Dermis blood vessel endothelial cell (primary cell): ENCODE results near the gene GFRA4. TPM values are rescaled to one million over a fixed set of nuclear protein-coding genes. Genes with fewer than 3 reads are reported as not detected.

Experiments used
- DNase-seq: peaks from one replicate; pipeline ENCODE4 v3.0.0; 2010
- total RNA-seq: library from RNA; depleted of rRNA; stranded (reverse); fragments of >200 nt; gene quantifications from 2 replicates; pipeline ENCODE4 v1.2.3, GENCODE V29; 2014

GFRA4 gene, protein sequence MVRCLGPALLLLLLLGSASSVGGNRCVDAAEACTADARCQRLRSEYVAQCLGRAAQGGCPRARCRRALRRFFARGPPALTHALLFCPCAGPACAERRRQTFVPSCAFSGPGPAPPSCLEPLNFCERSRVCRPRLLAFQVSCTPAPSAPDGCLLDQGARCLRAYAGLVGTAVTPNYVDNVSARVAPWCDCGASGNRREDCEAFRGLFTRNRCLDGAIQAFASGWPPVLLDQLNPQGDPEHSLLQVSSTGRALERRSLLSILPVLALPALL
- total RNA-seq = not detected in 2 replicates

DNA sequence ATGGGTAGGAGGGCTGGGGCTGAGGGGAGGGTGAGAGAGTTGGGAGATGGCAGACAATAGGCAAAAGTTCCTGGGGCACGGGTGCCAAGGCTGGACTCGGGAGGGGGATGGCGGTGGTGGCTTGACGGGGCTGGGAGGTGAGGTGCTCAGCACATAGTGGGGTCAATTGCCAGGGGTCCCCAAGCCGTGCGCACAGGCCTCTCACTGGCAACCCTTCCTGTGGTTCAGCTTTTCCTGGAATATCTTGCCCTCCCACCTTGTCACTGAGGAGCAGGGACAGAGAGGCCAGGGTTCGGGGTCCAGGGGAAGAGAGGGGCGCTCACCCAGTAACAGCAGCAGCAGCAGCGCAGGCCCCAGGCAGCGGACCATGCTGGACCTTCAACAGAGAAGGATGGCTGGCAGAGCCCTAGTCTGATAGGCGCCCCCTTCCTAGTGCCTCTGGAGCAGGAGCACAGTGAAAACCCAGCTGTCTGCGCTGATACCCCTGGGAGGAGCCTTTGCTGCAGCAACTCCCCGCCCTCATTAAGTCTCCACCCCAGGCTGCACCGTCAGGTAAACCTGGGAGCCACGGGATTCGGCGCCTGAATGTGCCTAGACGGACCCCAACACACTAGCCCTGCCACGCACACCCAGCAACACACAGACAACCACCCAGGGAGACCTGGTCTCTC lies at the start of gene GFRA4:
TSS of gene GFRA4 (minus strand) at position 369 of the 671 bp plus-strand sequence. CDS start at position 369, 0 bp downstream.
- no peak for DNase-seq

DNA sequence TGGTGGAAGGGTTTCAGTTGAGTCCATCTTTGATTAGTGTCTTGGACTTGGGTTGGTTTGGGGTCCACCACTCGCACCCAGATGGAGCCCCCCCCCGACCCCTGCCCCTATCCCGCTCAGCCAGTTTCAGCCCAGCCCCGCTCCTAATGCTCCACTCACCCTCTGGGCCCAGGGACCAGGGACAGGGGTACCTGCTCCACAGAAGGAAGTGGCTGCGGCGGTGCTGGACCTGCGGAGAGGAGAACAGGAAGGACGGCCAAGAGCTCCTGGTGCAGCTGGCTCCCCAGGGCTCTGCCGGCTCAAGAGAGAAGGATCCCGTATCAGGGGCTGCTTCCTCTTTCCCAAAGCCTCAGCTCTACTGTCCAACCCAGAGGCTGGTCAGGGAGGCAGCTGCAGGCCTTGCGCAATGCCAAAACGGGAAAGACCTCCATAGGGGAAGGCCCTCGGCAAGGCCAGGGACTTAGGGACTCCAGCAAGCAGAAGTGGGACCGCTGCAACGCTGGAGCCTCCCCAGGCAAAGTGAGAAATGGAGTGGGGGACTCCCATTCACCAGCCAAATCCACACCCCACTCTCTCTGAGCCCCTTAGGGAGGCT lies 49.2 kb upstream of the GFRA4 start, which contains the start of gene SIGLEC1:
TSS of gene SIGLEC1 (minus strand) at position 322 of the 595 bp plus-strand sequence. CDS start 5,472 bp downstream, outside the sequence.
- DNase-seq = no peak

DNA sequence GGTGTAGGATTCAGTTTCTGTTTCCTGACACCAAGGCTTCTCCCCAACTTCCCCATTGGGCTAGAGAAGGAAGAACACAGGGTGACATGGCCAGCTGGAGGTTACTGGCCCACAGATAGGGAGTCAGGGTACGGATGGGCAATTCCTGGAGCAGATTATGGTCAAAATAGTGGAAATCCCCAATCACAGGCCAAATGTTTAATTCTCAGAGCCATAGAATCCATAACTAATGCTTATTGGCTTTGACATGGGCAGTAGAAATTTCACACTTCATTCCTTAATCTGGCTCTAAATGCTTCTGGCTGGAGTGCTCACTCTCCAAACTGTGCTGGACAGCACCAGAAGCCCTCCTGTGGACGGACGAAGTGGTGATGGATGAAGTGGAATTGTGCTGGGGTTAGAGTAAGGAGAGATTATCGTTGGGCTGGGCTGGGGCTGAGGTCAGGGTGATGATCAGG lies 48.3 kb upstream of the GFRA4 start:
- no peak for DNase-seq

DNA sequence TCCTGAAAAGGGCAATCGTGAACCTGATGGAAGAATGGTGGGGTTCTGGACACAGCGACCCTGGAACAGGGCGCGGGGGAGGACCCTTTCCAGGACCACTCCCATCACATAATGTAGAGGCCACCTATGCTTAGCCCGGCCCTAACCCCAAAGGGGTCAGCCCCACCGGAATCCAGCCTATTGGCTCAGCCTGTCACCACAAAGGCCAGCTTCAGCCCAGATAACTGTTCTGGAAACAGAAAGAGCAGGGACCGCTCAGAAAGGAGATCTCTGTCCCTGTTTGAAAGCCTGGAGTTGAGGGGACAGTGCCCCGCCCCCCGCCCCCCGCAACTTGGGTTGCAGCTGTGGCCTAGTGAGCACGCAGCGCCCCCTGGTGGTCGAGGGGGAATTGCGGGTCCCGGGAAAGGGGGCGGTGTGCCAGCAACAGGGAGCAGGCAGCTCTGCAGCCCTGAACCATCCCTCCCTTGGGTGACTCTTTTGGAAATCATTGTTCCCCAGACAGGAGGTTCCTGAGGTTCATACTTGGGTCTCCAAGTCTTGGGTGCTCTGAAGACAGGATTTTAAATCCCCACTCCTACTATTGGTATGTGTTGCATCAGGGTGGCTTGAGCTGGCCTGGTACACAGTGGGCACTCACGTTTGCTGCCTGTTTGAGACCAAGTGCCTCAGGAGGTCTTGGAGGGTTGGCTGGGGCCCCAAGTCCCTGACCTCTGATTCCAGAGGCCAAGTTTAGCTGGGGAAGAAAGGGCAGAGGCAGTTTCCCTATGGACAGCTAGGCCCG lies 47.7 kb upstream of the GFRA4 start:
- peak; percentile 75 for DNase-seq

DNA sequence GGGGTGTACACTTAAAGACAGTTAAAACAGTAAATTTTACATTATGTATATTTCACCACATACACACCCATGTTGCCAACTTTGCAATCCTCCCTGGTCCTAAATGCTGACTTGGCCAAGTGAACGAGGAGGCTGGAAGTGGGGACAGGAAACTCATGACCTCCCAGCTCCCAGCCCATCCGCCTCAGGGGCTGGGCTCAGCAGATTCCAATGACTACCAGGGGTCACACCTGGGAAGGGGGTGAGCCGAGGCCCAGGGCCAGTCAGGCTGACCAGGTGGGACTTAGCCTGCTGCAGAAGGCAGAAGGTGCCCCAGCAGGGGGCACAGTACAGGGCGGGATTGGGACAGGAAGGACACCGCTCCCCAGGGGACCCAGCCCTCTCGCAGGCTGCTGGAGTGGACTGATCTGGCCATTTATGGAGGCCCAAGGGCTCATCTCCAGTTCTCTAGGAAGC lies 46.8 kb upstream of the GFRA4 start:
- no peak for DNase-seq

DNA sequence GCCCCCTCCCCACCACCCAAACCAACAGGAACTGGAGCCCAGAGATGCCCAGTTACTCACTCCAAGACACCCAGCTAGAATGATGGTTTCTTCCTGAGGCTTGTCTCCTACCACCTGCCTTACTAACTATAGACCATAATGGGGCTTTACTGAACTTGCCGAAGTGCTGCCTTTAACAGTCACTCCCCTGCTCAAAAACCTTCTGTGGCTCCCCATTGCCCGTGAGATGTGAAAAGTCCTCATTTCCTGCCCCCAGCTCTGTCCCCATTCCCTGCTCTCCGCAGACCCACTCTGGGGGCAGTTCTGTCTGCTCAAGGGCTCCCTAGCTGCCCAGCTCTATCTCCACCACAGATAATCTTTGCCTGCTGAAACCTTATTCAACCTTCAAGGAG lies 44.3 kb upstream of the GFRA4 start:
- no peak for DNase-seq

DNA sequence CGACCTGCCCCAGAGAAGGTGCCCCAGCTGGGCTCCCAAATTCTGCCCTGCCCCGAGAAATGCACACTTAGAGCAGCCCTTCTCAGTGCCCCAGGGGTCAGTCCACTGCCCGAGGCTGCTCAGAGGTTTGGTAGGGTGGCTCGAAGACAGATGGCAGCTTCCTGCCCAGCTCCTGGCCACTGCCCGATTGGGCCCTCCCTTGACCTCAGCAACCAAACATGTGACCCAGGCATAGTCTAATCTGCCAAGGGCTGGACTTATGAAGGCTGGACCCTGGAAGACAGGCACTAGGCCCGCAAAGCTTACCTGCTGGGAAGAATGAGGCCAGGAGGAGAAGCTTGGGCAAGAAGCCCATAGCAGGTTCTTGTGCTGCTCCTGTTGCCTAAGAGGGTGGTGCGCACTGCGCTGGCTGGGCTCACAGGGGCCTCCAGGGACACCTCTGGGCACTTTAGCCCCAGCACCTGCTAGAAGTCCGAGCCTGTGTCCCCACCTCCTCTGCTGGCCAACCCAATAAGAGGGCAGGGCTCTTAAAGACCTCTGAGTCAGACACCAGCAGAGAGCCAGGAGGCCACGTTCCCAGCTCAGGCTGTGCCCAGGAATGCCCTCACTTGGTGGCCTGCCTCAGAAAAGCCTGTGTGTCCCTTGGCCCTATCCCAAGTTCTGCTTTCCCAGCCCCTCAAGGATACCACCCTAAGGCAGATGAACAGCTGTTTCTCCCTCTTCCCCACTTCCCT lies 43.7 kb upstream of the GFRA4 start:
- DNase-seq = no peak

DNA sequence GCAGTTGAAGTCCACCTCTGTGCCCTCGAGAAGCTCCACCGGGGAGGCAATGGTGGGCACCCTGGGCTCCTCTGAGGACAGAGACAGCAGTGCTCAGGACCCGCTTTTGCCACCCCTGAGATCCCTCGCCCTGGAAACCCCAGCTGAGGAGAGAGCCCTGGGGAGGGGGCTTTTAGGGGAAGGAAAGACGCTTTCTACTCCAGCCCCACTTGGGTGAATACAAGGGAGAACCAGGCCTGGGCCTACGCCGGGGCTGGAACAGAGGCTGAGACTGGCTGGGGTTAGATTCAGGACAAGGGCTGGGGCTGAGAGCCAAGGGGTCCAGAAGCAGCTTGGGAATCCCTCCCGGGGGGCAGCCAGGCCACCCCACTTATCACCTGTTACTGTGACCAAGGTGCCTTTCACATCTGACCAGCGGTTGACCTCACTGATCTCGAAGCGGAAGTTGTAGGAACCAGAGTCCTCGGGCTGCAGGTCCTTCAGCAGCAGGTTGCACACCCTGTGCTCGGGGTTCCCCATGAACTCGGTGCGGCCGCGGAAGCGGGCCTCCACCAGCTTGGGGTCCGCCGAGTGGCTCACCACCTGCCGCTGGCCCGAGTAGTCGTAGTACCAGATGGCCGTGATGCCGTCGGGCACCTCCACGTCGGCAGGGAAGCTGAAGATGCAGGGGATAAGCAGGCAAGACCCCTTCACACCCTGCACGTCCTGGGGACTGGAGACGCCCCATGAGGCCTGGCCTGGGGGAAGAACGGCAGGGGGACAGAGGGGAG lies 43.0 kb upstream of the GFRA4 start:
- DNase-seq = no peak

DNA sequence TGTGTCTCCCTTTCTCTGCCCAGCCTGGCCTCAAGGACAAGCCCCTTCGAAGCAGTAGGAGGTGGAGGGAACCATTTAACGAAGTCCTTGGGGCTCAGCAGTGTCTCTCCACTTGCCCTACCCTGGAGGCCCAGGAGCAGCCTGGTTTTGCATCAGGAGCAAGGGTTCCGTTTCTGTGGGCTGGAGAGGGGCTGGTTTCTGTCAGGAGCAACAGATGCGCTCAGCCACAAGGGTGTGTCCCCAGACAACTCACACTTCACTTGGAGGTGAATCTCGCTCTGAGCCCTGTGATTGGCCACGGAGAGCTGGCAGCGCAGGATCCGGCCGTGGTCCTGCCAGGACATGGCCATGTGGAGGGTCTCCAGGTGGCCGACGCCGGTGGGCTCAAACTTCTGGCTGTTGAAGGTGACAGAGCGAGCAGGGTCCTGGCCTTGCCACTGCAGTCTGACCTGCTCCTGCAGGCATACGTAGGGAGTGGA lies 42.3 kb upstream of the GFRA4 start:
- DNase-seq = no peak

DNA sequence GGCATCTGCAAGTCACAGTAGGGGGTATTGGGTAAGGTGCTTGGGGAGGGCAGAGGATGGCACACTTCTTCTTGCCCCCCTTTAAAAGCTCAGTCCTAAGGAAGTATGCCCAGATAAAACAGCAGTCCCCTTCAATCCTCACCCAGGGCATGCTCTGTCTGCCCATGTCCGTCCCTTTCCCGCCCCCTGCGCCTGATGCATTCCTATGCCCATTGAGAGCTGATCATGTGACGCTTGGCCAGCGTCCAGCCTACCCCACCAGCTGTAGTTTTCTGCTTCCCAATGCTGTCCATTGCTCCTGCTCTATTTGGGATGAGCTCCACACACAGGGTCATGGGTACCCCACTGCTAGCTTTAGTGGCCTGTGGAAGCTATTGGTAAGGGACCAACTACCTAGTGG lies 40.9 kb upstream of the GFRA4 start:
- DNase-seq = no peak

DNA sequence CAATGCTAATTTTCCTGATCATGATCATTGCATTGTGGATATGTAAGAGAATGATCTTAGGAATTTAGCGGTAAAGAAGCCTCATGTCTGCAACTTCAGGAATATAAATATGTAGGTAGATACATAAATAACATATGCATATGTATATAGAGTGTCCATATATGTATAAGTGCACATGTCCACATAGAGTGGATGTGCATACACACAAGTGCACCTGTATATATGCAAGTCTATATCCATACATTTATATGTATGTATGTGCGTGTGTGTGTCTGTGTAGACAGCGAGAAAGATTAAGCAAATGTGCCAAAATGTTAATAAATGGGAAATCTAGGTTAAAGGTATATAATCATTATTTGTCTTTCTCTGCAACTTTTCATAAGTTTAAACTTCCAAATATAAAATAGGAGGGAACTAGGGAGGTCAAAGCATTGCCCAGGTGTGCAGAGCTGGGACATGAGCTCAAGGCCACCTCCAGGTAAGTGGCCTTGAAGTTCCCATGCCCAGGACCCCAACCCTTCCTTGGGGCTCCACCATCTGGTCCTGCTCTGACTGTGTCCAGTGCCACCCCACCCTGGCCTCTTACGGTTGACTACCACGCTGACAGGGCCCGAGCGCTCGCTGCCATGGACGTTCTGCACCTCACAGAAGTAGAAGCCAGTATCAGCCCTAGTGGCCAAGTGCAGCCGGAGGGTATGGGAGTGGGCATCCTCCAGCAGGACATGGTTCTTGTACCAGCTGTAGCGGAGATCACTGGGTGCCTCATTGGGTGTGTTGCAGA lies 39.6 kb upstream of the GFRA4 start:
- DNase-seq = no peak

DNA sequence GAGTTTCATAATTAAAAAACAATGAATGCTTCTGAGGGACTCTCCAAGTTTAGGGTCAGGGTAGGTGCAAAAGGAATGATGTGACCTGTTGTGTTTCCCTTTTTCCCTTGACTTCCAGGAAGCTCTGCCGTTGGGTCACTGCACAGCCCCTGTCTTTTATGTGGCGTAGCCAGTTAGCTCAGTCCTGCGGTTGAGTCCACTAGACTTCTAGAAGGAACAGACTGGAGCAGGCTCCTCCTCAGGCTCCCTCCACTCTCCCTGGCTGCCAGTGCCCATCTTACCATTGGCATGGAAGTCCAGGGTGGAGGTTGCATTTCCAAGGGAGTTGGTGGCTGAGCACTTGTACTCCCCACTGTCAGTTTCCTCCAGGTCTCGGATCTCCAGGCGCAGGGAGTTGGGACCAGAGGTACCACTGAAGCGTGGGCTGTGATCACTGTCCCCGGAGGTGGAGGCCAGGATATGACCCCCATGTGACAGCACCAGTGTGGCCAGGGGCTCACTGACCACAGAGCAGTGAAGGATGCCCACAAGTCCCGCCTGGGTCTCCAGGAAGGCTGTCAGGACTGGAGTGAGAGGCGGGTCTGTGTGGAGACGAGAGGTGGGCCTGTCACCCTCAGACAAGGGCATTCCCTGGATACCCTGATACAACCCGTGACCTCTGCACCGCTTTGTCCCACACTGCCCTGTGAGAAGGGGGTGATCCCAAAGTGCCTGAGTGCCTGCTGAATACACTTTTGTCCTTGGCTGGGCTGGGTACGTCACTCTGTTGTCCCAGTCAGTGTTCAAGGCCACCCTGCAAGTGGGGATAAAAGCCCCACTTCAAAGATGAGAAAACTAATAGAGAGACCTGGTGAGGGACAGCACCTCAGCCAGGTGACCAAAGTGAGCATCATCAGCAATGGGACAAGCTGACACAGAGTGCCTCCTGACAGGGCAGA lies 38.1 kb upstream of the GFRA4 start:
- no peak for DNase-seq

DNA sequence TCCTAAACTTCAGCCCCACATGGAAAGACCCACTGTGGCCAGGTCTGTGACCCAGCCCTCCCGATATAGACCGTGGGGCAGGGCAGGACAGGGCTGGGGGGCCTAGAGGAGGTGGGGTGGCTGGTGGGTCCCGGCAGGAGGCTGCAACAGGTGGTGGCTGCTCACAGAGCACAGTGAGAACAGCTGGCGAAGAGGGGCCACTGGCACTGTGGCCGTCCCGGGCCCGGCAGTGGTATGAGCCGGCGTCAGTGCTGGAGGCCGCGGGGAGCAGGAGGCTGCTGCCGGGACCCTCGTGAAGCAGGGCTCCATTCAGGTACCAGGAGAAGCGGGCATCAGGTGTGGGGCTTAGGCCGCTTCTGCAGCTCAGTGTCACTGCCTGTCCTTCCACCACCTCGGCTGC lies 35.8 kb upstream of the GFRA4 start:
- DNase-seq = no peak

DNA sequence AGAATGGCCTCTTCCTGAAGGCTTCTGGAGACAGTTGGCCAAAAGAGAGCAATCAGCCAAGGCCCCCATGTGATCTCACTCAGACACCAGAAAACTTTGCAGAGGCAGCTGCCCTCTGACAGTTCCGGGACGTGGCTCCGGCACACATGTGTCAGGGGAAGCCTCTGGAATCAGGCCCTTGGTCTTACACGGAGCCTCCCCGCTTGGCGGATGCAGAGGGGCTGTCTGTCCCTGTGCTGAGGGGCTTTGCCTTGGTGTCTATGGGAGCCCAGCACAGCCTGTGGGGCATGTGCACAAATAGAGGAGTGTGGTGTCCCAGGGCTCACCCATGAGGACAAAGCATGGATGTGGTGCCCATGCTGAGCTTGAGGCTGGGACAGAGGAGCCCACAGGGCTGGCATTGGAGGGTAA lies 35.4 kb upstream of the GFRA4 start:
- no peak for DNase-seq

DNA sequence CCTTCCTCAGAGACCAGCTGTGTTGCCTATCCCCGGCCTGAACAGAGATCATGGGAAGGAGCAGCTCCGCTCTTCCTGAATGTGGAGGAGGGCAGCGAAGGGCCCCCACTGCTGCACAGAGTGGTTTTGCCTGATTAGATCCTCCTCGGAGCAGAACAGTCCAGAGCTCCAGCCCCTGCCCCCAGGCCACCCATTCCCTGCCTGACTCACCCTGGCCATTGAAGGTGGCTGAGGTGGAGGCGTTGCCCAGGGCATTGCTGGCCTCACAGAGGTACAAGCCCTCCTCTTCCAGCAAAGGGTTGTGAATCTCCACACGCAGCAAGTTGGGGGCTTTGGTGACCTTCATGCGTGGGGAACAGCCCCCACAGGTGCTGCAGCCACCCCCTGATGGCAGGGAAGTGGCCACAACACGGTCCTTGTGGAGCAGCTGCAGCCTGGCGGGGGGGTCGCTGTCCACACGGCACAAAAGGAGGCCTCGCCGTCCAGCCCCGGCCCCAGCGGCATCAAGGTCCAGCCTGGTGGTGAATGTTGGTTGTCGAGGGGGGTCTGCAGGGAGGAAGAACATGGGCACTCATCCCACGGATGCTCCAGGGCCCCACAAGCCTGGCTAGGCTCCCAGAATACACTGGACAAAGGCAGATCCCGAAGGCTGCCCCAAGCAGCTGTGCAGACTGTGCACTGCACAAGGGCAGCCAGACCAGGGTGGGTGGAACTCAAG lies 34.5 kb upstream of the GFRA4 start:
- DNase-seq = no peak

DNA sequence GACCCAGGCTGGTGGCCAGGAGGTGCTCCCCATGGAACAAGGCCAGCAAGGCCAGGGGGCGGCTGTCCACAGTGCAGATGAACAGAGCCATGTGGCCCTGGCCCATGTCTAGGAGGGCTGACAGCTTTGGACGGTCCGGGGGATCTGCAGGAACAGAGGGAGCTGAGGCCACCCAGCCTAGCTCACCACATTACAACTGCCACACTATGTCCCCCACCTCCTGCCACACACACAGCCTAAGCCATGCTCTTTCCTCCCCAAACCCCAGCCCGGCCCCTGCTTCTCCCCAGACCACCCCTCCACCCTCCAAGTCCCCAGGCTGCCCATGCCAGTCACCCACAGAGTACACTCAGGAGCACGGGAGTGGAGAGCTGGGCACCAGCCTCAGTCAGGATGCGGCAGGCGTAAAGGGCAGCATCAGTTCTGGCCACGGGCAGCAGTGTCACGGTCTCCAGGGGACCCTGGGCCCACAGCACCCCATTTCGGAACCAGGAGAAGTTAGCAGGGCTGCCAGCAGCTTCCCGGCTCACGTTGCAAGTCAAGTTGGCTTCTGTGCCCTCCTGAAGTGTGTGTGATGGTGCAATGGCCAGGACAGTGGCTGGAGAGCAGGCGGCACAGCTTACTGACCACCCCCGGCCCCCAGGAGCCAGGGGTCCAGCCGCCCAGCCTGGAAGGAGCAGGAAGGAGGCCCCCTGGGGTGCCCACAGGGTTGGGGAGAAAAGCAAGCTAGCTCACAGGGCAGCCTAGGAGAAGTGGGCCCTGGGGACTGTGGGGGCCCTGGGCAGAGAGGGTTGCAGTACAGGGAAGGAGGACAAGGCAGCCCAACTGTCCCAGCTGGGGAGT lies 33.8 kb upstream of the GFRA4 start:
- no peak for DNase-seq

DNA sequence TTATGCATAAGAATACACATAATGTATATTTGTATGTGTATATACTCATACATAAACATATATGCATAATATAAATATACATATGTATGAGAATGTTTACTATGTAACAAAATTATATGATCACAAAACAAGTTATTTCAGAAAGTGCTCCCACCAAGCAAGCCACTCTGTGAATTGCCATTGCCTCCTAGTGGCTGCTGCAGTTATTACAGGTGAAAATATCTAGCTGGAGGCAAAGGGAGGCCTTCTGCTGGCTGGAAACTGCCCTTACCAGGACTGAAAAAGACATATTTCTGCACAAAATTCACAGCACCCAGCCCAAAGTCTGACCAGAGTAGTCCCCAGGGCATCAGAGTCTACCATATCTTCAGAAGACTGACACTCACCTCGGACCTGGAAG lies 33.0 kb upstream of the GFRA4 start:
- DNase-seq = no peak

DNA sequence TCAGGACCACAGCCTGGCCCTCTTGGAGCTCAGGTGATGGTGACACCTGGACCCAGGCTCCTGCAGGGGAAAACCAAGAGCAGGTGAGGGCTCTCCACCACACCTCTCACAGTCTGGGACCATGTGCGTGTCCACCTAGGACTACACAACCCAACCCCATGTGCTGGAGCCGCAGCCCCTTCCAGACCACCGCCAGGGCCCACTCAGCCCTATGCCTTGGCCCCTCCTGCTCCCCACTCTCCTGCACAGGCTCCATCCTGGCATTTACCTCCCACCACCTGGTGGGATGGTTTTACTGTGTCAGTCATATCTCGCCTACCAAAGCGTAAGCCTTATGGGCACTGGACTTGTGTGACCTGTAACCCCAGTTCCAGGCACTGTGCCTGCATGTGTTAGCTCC lies 31.7 kb upstream of the GFRA4 start:
- no peak for DNase-seq
